Calu3 (cell line): Measurements from ENCODE around the gene C16orf86. TPM values are rescaled to one million over a fixed set of nuclear protein-coding genes. Genes with fewer than 3 reads are reported as not detected.

Experiments
- BruUV-seq: library from RNA; stranded (reverse); fragments of 400-500 nt; replicated peaks from 2 replicates; lab custom pipeline; 2021; lab: Mats Ljungman, UMichigan
- CTCF ChIA-PET: fragments of 300-600 bp; sonication (Branson Sonifier 250); formaldehyde crosslinking; loops from one replicate; lab custom pipeline; 2022; ENCODE audit warnings: antibody characterized with exemption; lab: Charles Lee
- DNase-seq: peaks from one replicate; pipeline ENCODE4 v3.0.0; 2022
- H3K27ac Mint-ChIP-seq: one replicate; pipeline ENCODE4 v1.8.0; 2022; ENCODE audit warnings: mixed read lengths; ENCODE audit not compliant: unreplicated experiment
- H3K27me3 Mint-ChIP-seq: one replicate; pipeline ENCODE4 v1.8.0; 2022; ENCODE audit warnings: mixed read lengths; ENCODE audit not compliant: unreplicated experiment
- H3K36me3 Mint-ChIP-seq: one replicate; pipeline ENCODE4 v1.8.0; 2022; ENCODE audit warnings: mild to moderate bottlenecking, moderate library complexity, mixed read lengths; ENCODE audit not compliant: insufficient read depth, unreplicated experiment
- H3K4me1 Mint-ChIP-seq: one replicate; pipeline ENCODE4 v1.8.0; 2022; ENCODE audit warnings: mild to moderate bottlenecking, low read depth, mixed read lengths; ENCODE audit not compliant: unreplicated experiment
- H3K4me3 Mint-ChIP-seq: one replicate; pipeline ENCODE4 v1.8.0; 2022; ENCODE audit warnings: mild to moderate bottlenecking, low read depth, moderate library complexity, mixed read lengths; ENCODE audit not compliant: unreplicated experiment
- H3K9me3 Mint-ChIP-seq: one replicate; pipeline ENCODE4 v1.8.0; 2022; ENCODE audit warnings: low read depth, mixed read lengths; ENCODE audit not compliant: unreplicated experiment
- intact Hi-C: fragments of 100-400 bp; cut with micrococcal nuclease; formaldehyde crosslinking; loops from one replicate; pipeline ENCODE4 v1.10.0; 2022; ENCODE audit not compliant: unreplicated experiment
- total RNA-seq: library from RNA; stranded (reverse); gene quantifications from 2 replicates; pipeline ENCODE4 v1.2.3, GENCODE V29; 2022
- TF ChIP-seq, protein P1 (sequence below): fragments of 200-600 bp; IDR thresholded peaks from one replicate; pipeline ENCODE4 v1.8.0; 2022; ENCODE audit warnings: antibody characterized with exemption; ENCODE audit not compliant: unreplicated experiment

The C16orf86 gene
- total RNA-seq, 1 experiment from 2014 or later: 0.68 TPM

GRCh38 chr16:67637625-67638024, 29.0 kb upstream of the C16orf86 start:
- H3K9me3 Mint-ChIP-seq: no peaks in the 10 kb centered on the region
- no peaks in the 10 kb centered on the region for H3K4me1 Mint-ChIP-seq
- no peak overlapping the region for H3K4me3 Mint-ChIP-seq
- intact Hi-C loops: no loop called here
- BruUV-seq: no TSS peak
- CTCF ChIA-PET: no interaction called here
- no peaks in the 10 kb centered on the region for H3K27me3 Mint-ChIP-seq
- peaks cover 37% of the 10 kb centered on the region for H3K36me3 Mint-ChIP-seq
- TF ChIP-seq, protein P1, sequence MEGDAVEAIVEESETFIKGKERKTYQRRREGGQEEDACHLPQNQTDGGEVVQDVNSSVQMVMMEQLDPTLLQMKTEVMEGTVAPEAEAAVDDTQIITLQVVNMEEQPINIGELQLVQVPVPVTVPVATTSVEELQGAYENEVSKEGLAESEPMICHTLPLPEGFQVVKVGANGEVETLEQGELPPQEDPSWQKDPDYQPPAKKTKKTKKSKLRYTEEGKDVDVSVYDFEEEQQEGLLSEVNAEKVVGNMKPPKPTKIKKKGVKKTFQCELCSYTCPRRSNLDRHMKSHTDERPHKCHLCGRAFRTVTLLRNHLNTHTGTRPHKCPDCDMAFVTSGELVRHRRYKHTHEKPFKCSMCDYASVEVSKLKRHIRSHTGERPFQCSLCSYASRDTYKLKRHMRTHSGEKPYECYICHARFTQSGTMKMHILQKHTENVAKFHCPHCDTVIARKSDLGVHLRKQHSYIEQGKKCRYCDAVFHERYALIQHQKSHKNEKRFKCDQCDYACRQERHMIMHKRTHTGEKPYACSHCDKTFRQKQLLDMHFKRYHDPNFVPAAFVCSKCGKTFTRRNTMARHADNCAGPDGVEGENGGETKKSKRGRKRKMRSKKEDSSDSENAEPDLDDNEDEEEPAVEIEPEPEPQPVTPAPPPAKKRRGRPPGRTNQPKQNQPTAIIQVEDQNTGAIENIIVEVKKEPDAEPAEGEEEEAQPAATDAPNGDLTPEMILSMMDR: no peak
- no peak overlapping the region for H3K27ac Mint-ChIP-seq
- no peak for DNase-seq

GRCh38 chr16:67641779-67642708, 24.6 kb upstream of the C16orf86 start:
- Mint-ChIP-seq H3K4me3 (no peak overlapping the region), H3K27ac (no peak overlapping the region), H3K4me1 (no peaks in the 10 kb centered on the region), H3K36me3 (peaks cover 2% of the 10 kb centered on the region), H3K27me3 (peaks cover 24% of the 10 kb centered on the region), H3K9me3 (no peaks in the 10 kb centered on the region)
- no peak for DNase-seq
- CTCF ChIA-PET: interaction anchor here (0.6 kb wide), 1 partner anchor 123 kb away, joined by 3 read pairs; no protein-coding TSS in a partner anchor
- no TSS peak for BruUV-seq
- intact Hi-C loops: loop anchor here (5.0 kb wide), 1 partner anchor 80 kb away; the partner anchor contains the start of gene CTCF
- TF ChIP-seq, protein P1: no peak

GRCh38 chr16:67644038-67644437, 22.6 kb upstream of the C16orf86 start:
- no peaks in the 10 kb centered on the region for H3K36me3 Mint-ChIP-seq
- CTCF ChIA-PET: interaction anchor here (0.6 to 2.6 kb wide), 4 partner anchors 16 to 123 kb away, joined by 3 to 14 read pairs (median 6); partner anchors contain the start of gene ACD
- H3K27ac Mint-ChIP-seq: no peak overlapping the region
- H3K9me3 Mint-ChIP-seq: no peaks in the 10 kb centered on the region
- H3K4me1 Mint-ChIP-seq: no peaks in the 10 kb centered on the region
- TF ChIP-seq, protein P1: no peak
- no peak for DNase-seq
- H3K4me3 Mint-ChIP-seq: peak overlapping the region; percentile 30
- H3K27me3 Mint-ChIP-seq: peaks cover 44% of the 10 kb centered on the region
- intact Hi-C loops: loop anchor here (5.0 kb wide), 1 partner anchor 82 kb away; the partner anchor contains the start of gene CTCF
- BruUV-seq: no TSS peak

- Mint-ChIP-seq H3K27ac (no peak overlapping the region), H3K4me1 (no peaks in the 10 kb centered on the region), H3K4me3 (peak overlapping the region; percentile 34), H3K36me3 (no peaks in the 10 kb centered on the region), H3K9me3 (no peaks in the 10 kb centered on the region), H3K27me3 (peaks cover 59% of the 10 kb centered on the region)
- BruUV-seq: no TSS peak
- TF ChIP-seq, protein P1: no peak
- intact Hi-C loops: no loop called here
- DNase-seq: no peak
- CTCF ChIA-PET: interaction anchor here (0.6 to 2.6 kb wide), 5 partner anchors 15 to 124 kb away, joined by 3 to 14 read pairs (median 6); partner anchors contain the start of gene ACD
Measured at GRCh38 chr16:67645397-67646121, 21.1 kb upstream of the C16orf86 start.
